ENCODE data around the gene MYEF2.

The MYEF2 gene

DNA sequence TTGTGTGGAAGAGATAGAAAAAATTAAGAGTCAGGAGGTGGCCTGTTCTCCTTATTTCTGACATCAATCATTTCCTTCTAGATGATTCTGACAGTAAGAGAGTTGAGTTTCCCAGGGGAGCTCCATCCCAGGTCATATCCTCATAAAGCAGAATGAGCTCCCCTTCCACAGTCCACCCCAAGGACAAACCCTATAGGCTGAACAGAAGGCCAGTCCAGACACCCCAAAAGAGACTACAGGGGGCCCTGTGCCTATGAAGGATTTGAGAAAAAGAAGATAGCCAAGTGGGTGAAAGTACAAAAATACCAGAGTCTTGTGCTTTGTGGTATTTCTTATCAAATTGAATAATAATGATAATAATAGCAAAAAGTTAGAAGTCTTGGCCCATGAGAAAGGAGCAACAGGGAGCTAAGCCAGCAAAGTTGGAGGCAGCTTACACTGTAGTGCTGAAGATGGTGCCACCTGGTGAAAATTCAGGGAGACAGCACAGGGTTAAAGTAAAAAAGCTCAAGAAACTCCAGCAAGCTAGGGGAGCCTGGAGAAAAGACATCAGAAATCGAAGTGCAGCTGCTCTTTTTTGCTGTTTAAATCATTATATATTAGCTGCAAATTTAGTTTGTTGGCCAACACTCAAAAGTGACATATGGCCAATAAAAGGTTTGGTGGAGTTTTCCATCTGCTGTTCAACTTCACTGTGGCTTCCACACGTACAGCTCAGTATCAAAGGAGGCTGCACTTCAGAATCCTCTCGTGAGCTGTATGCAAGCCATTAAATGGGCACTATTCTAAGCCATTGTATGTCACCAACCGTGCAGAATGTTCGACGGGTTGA lies 93.1 kb downstream of the MYEF2 start:
- no peak for DNase-seq
